MV-4-11 (cell line): Measurements from ENCODE around the gene CSF1R.
"Not testable (repeated sequence)": the region's sequence is repeated elsewhere in the genome, so short reads cannot be mapped to it uniquely, and the experiment has no call there.

Experiments
- DNase-seq: peaks from one replicate; lab custom pipeline; 2025; lab: John Stamatoyannopoulos, UW

CSF1R gene

DNA sequence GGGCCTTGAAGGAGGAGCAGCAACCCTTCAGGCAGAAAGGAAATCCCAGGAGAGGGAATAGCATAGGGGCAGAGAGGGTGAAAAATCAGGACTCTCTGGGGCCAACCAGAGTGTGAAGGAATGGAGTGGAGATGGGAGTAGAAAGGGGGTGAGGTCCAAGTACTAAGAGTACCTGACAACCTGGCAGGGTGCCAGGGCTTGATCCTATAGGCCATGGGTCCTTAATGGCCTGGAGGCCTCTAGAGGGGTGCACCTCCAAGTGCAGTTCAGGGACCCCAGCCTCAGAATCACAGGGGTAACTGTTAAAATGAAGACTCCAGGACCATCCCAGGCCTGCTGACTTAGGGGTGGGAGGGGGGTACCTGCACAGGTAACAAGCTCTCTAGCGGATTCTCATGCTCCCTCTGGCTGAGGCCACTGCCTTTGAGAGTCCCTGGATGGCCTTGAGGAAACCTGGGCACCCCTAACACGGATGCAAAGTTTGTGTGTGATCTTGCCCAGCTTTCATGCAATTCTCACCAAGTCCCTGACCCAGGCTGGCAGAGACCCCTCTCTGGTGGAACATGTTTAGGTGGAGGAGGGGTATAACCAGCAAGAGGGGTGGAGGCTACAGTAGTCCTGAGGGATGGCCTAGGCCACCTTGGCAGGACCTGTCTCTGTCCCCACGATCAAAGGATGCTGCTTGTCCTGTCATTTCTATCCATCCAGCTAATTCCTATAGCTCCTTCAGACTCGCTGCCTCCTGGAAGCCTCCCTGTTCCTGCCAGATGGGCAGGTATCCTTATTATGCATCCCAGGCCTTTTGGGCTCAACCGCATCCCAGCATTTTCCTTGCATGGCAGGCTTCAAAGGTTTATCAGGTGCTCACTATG lies 17.6 kb upstream of the CSF1R start:
- no peak for DNase-seq

DNA sequence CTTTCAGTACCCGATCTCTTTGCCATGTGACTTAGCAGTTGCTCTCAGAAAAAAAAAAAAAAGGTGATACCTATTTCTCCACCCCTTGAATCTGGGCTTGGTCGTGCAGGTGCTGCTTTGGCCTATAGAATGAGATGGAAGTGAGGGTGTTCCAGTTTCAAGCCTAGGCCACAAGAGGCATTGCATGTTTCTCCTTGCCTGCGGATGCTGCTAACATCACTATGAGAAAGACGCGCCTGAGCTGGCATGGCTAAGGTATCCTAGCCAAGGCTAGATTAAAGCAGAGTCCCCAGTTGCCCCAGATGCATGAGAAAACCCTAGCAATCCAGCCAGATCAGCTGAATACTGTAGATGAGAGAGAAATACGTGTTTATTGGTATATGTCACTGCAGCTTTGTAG lies 14.7 kb upstream of the CSF1R start:
- DNase-seq: no peak

- DNase-seq: no peak
Observed at GRCh38 chr5:150097152-150097551, 10.8 kb upstream of the CSF1R start.

GRCh38 chr5:150092159-150092787 lies 5.9 kb upstream of the CSF1R start:
- DNase-seq: no peak

DNA sequence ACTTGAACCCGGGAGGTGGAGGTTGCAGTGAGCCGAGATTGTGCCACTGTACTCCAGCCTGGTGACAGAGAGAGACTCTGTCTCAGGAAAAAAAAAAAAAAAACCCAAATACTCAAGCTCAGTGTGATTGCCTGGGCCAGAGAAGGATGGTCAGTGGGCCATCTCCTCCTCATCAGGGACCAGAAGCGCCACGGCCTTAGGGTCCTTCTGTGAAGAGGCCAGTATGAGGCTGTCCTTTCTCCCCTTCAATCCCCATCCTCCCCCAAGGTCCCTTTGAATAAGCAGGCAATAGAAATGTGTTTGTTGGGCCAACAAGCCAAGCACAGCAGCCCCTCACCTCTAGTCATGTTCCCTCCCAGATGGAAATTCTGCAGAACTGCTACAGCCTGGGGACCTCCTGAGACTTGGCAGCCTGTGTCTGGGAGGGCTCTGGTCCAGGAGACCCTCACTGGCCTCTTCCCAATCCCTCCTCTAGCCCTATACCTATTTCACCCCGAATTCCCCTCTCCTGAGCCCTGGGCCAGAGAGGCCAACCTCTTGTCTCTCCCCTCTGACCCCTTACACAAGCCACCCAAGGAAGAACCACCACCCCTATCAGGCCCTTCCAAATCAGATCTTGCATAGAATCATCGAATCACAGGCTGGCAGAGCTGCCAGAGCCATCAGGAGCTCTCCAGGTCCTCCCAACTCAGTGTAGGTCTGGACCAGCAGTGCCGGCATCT lies 1.0 kb downstream of the CSF1R start:
- DNase-seq: no peak

- not testable (repeated sequence) for DNase-seq
Observed at GRCh38 chr5:150084754-150085153, 1.6 kb downstream of the CSF1R start.

DNA sequence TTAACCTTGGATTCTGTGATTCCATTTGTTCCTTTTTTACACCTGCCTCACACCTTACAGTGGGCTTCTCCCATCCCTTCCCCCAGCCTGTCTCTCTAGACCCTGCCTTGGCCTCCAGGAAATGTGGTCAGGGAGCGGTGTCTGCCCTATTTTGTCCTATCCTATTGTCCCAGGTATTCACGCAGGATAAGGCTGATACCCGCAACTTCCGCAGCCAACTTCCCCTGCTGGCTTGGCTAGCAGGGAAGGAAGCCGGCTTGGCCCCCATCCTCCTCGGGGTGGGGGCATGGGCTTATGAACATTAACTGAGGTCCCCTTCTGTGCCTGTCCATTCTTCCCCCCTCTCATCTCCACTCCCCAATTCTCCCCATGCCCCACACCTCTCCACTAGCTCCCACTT lies 3.5 kb downstream of the CSF1R start:
- DNase-seq: no peak

GRCh38 chr5:150082374-150082773 lies 4.0 kb downstream of the CSF1R start:
- DNase-seq: peak; percentile 39

GRCh38 chr5:150081541-150082283 lies 4.6 kb downstream of the CSF1R start:
- peak; percentile 98 for DNase-seq

- no peak for DNase-seq
Observed at GRCh38 chr5:150080696-150081435, 5.5 kb downstream of the CSF1R start.

- no peak for DNase-seq
Observed at GRCh38 chr5:150079909-150080461, 6.4 kb downstream of the CSF1R start.

GRCh38 chr5:150078802-150079689 lies 7.3 kb downstream of the CSF1R start:
- no peak for DNase-seq

DNA sequence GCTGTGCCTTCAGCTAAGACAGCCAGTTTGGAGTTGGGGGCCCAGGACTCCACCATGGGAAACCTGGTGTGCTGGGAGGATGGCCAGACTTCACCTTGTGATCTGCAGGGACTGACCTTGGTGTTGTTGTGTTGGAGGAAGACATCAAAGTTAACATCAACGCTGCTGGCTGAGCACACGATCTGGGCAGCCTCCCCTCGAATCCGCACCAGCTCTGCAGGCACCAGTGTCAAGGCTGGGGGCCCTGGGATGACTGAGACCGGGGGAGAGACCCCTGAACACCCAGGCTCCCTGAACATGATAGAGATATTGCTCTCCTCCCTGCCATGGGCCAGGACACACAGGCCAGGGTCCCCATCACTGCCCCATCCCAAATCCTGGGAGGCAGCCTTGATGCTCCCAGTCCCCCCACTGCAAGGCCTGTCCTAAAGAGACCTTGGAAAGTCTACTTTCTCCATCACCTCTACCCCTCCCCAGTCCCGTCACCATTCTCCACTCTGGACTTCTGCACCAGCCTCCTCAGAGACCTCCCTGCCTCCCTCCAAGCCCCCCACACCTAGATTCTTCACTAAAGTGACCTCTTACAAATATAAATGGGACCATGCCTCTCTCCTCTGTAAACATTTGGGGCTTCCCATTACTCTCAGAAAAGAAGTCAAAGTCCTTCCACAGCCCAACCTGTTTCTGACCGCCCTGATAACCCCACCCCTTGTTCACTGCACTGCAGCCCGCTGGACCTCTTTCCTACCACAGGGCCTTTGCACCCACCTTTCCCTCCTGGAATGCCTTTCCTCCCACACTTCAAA lies 8.2 kb downstream of the CSF1R start:
- no peak for DNase-seq

GRCh38 chr5:150077060-150077459 lies 9.3 kb downstream of the CSF1R start:
- no peak for DNase-seq

GRCh38 chr5:150075806-150076205 lies 10.5 kb downstream of the CSF1R start:
- DNase-seq: no peak

DNA sequence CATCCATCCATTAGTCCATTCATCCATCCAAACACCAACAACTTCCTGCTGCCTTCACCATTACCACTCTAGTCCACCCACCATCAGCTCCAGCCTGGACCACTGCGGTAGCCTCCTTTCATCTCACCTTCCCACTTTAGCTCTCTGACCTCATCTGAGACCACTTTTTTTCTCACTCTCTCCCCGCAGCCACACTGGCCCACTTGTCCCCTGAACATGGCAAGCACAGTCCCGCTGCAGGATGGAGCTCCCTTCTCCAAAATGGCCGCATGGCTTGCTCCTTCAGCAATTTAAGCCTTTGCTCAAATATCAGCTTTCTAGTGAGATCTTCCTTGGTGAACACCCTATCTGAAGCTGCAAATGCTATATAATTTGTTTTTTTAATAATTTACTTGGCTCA lies 11.1 kb downstream of the CSF1R start:
- no peak for DNase-seq

DNA sequence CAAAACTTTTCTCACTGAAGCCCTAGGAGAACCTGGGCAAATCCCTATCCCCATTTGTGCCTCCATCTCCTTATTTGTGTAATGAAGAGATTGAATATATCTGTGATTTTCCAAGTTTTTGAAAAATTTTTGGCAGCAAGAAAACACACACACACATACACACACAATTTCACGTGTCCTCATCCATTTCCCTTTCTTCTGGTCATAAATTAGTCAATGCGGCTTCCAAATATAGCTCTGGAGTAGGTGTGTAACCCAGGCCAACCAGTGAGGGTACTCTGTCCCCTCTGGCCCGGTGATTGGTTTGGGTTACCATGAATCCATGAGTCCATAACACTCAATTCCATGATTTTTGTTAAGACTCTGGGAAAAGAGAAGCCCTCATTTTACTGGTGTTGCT lies 12.7 kb downstream of the CSF1R start:
- no peak for DNase-seq

DNA sequence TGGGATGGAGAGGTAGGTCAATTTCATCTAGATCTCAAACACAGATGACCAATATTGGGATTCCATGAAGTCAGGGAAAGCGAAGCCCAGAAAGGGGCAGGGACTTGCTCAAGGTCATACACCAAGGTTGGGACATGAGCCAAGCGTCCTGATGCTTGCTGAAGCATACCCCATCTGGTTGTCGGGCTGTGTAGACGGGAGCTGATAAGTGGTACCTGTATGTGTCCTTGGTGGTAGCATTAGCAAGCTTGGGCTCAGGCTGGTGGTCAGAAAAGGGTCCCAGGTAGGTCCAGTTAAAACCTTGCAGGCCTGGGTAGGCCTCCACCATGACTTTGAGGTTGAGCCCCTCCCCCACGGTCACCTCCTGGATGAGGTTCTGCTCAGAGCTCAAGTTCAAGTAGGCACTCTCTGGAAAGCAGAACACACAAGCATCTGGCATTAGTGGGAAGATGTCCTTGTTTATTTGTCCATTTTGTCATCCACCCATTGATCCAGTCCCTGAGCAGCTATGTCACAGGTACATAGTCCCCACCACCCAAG lies 13.2 kb downstream of the CSF1R start:
- no peak for DNase-seq

- no peak for DNase-seq
Observed at GRCh38 chr5:150070821-150071220, 15.5 kb downstream of the CSF1R start.
